ENCODE data around the gene PIP4K2A. TPM values are rescaled to one million over a fixed set of nuclear protein-coding genes. Genes with fewer than 3 reads are reported as not detected.
A peak's percentile ranks its signal among the peaks of the same experiment; 100 is the strongest.

Gene PIP4K2A
- total RNA-seq, 1 experiment from 2014 or later, result 59.2 TPM

DNA sequence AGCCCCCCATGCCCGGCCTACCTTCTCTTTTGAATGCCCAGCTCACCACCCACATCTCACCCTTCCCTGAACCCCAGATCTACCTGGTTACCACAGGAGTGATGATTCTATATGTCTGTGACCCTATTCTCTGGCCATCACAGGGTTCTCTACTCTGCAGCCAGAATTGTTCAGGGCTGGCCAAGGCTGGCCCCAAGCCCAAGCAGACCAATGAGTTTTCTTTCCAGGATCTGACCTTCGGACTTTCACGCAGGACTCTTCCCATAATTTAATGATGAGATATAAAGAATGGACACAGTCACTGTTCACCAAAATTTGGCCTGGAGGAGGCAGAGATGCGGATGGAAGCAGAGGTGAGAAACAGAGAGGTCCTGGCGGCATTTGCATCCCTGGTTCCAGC, 72.6 kb downstream of the PIP4K2A start:
- no peak for DNase-seq (ENCODE audit: low read depth)

DNA sequence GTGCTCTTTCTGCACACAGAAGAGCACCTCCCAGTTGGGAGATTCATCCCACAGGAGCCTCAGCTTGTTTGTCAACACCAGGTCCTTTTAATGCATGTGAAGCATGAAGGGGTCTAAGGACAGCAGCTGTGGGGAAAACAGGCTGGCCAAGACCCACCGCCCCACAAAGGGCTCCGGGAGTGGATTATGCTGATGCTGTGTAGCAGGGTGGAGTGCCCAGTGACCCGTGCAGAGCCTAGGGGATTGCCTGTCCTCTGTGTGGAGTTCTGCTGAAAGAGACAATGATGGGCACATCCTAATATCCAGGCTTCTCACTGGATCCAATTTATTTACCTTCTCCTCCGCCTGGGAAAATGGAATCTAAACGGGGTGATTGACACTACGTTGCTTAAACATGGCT, 74.0 kb downstream of the PIP4K2A start:
- DNase-seq (ENCODE audit: low read depth), result no peak

DNA sequence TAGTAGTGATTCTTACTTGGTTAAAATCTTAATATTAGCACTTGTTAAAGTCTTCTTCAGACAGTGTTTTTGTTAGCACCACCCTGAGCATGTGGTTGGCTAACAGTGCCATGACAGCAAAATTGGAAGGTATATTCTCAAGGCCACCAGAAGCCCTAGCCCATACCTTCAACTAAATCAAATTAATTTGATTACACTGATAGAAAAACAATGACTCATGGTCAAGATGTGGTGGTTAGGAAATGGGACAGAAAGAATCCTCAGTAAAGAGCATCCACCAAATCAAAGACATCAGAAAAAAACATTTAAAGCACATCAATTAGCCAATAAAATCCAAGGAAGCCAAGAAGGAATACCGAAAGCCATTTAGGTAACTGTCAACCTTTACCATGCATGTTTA, 75.5 kb downstream of the PIP4K2A start:
- DNase-seq (ENCODE audit: low read depth), result no peak

GRCh38 chr10:22637491-22637890, 76.9 kb downstream of the PIP4K2A start:
- DNase-seq (ENCODE audit: low read depth), result no peak

- no peak for DNase-seq (ENCODE audit: low read depth)
Measured at GRCh38 chr10:22635650-22636049, 78.7 kb downstream of the PIP4K2A start.

DNA sequence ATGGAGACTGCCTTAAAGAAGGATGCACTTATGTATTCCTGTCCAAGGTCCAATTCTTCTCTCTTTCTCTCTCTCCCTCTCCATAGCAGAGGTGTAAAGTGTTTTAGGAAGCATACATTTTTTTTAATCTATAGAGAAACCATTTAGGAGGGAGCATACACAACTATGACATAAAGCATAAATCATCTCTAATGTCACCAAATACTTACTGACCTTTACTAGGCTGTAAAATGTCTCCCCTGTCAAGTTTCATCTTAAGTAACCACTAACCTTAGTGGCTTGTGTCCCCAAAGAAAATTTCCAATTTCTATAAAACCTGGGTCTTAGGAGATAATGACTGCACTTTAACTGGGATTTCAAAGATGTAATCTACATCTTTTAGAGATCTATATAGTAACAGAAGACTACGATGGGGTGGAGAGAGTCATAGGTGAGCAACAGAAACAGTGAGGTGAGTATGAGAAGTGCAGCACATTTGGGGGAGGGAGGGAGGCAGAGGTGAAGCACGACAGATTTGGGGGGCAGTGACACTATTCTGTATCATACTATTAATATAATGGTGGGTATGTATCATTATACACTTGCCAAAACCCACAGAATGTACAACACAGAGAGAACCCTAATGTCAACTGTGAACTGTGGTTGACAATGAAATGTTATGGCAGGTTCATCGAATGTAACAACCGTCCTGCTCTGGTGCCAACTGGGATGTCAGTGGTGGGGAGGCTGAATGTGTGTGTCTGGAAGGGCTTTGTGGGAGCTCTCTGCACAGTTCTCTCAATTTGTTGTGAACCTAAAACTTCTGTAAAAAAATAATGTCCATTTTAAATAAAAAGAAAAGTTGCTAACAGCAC, 79.5 kb downstream of the PIP4K2A start:
- DNase-seq (ENCODE audit: low read depth), result no peak

DNA sequence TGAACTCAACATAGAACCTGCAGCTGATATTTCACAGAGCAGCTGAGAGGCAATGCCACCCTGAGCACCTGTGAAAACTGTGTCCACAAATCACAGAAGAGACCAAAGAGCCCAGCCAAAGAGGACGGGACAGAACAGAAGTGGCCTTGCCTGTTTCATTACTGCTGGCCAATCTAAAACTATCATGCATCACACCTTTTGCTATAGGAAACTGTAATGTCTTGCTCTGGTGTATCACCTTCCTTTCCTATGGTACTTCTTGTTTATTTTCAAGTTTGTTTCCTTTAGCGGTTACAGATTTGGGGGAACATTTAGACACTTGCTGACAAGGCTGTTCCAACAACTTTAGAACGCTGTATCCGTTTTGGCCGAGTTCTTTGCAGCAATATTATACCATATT, 80.3 kb downstream of the PIP4K2A start:
- DNase-seq (ENCODE audit: low read depth), result no peak

- no peak for DNase-seq (ENCODE audit: low read depth)
Measured at GRCh38 chr10:22633528-22633927, 80.8 kb downstream of the PIP4K2A start.

DNA sequence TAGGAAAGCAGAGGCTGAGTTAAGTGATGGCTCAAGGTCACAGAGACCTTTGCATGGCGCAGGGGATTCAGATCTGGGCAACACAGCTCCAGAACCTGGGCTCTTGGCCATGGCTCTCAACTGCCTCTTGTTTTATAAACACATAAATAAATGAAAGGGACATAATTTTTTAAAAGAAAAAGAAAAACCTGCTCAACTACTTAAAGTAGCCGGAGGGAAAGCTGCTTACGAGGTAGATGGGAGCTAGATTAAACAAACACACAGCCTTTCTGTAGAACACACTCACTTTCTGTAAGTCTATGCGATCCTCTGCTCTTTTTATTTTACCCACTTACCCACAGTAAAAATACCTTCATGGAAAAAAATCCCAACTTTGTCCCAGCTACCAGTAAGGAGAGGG, 81.3 kb downstream of the PIP4K2A start:
- no peak for DNase-seq (ENCODE audit: low read depth)

DNA sequence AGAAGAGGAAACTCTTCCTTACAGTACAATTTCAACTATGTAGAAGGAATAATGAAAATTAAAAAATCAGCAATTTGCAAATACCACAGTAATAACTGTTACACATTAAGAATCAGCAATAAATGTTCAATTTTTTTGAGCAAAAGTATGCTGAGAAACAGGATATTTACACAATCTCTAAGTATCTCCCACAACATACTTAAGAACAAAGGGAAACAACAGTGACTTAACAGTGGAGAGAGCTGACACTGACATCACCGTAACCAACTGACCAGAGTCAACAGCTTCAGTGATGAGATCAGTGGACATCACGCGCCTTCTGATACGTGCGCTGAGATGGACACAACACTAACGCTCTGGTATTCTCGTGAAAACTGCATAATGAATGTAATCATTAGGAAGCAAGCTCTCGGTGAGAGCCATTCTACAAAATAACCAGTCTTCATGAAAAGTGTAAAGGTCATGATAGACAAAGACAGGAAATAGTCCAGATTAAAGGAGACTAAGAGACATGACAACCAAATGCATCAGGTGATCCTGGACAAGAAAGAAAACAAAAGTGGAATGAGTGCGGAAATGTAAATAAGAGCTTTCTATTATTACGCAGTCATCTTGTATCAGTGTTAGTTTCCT, 82.6 kb downstream of the PIP4K2A start:
- DNase-seq (ENCODE audit: low read depth), result no peak

DNA sequence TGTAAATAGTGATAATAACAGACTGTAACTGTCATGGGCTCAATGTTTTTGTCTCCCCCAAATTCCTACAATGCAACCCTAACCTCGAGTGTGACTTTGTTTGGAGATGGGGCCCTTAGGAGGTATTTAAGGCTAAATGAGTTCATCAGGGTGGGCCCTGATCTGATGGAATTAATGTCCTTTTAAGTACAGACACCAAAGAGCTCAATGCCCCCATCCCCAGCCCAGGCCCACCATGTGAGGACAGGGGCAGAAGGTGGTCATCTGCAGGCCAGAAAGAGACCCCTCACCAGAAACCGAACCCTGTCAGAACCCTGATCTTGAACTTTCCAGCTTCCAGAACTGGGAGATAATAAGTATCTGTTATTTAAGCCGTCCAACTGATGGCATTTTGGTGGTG, 83.2 kb downstream of the PIP4K2A start:
- DNase-seq (ENCODE audit: low read depth), result no peak

DNA sequence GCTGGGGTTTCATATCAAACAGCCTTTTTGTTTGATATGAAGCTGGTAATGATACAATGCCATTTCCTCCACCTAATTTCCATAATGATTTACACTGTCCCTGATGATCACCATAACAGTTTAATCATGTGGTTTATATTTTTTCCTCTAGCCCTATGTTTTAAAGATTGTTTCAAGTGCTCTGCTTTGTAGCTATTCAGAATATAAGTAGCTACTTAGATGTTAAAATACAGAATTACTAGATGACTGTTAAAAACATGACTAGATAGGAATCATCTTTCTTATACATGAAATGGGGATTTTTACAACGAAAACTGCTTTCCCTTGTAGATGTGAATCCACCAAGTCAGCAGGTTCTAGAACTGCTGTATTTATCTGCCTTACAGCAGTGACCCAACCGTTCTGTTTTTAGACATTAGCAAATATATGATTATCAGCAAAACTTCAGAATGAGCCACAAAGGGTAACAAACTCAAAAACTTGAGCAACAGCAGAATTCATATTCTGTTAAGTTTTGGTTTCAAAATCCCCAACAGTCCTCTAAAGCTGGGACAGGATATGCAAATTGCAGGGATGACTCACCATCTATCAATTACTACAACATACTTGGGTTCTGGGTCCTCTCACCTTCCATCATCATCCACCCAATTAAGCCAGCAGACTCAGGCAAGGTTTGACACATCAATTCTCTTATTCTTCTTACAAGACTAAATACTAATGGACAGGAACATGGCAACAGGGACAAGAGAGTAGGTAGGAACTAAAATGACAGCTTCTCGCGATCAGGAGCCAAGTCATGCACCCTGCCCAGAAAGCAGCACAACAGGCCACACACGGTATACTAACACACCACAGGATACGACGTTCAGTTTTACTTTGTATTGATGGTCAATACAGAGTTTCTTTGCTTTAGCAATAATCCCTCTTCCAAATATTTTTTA, 83.9 kb downstream of the PIP4K2A start:
- DNase-seq (ENCODE audit: low read depth), result peak; percentile 61

- DNase-seq (ENCODE audit: low read depth), result no peak
Measured at GRCh38 chr10:22629852-22630233, 84.5 kb downstream of the PIP4K2A start.

GRCh38 chr10:22629126-22629525, 85.3 kb downstream of the PIP4K2A start:
- no peak for DNase-seq (ENCODE audit: low read depth)

DNA sequence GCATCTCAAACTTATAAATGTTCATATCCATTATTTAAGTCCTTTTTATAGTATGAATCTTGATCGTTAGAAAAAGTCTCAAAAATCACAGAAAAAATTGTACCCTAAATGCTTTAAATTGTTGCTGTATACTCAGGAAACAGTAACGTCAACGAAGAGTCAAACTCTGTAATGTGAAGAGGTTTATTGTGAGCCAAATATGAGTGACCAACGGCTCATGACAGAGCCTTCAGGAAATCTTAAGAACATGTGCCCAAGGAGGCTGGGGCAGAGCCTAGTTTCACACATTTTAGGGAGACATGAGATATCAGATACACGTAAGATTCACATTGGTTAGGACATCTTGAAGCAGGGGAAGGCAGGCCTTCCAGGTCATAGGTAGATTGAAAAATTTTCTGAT, 86.1 kb downstream of the PIP4K2A start:
- no peak for DNase-seq (ENCODE audit: low read depth)

DNA sequence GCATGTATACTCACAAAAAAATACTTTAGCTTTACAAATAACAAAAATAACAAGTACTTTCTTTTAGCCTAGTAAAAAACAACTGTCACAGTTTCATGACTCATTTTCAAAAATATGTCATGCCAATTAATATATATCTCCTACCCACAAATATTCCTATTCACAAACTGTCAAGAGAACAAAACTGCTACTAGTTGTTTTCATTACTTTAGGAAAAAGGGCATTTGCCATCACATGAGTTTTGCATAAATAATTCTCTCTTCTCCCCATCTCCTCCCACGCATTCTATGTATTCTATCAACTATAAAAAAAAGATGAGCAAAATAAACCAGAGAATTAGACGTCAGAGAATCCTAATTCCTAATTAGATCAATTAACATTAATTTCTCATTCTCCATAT, 87.6 kb downstream of the PIP4K2A start:
- DNase-seq (ENCODE audit: low read depth), result no peak

DNA sequence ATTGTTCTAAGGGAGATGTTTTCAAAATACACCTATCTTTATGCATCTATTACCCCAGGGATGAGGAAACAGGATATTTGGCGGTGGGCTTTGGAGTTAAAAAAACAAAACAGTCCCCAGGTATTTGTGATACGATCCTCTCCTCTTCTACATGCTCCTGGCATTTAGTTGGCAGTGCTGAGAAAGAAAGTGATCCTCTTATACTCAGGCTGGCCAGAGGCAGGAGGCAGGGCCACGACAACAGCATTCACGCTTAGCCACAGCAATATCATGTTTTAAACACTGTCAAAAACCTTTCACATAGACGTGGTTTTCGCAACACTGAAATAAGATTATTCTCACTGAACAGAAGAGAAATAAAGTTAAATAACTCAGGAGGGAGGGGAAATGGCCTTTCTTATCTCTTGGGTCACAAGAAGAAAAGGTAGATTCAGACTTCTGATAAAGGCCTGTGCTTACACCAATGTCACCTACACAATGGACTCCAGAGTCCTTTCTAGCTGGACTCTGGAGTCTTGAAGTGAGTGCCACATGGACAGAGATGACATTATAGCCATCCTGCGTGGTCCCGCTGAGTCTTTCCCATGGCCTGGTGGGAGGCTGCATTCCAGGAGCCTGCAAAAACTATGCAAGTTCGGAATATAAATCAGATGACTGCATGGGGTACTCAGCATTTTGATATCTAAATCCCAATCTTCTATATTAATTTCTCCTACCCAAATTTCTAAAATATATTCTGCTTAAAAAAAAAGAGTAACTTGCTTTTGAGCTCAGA, 88.7 kb downstream of the PIP4K2A start:
- DNase-seq (ENCODE audit: low read depth), result no peak

- DNase-seq (ENCODE audit: low read depth), result peak; percentile 88
Measured at GRCh38 chr10:22624287-22624738, 90.1 kb downstream of the PIP4K2A start.

GRCh38 chr10:22623633-22624253, 90.6 kb downstream of the PIP4K2A start:
- DNase-seq (ENCODE audit: low read depth), result no peak

GRCh38 chr10:22622242-22622806, 92.1 kb downstream of the PIP4K2A start:
- no peak for DNase-seq (ENCODE audit: low read depth)

All from HT1080 (cell line).